NCI-H524 treated with DMSO at 0.1 percent for 48 hours (cell line): ENCODE results near the gene R3HDM2.

Experiments
- DNase-seq: peaks from one replicate; lab custom pipeline; 2025; lab: John Stamatoyannopoulos, UW

The R3HDM2 gene

GRCh38 chr12:57266681-57267080 lies 164.2 kb downstream of the R3HDM2 start:
- DNase-seq: no peak

GRCh38 chr12:57263096-57263495 lies 167.7 kb downstream of the R3HDM2 start:
- DNase-seq: no peak

GRCh38 chr12:57262126-57262822 lies 168.6 kb downstream of the R3HDM2 start:
- DNase-seq: no peak

GRCh38 chr12:57261428-57261865 lies 169.4 kb downstream of the R3HDM2 start:
- no peak for DNase-seq

GRCh38 chr12:57260366-57260765 lies 170.5 kb downstream of the R3HDM2 start:
- no peak for DNase-seq

- DNase-seq: no peak
Observed at GRCh38 chr12:57258977-57259970, 171.6 kb downstream of the R3HDM2 start.

GRCh38 chr12:57255916-57256315 lies 174.9 kb downstream of the R3HDM2 start:
- DNase-seq: no peak

GRCh38 chr12:57254506-57255280 lies 176.2 kb downstream of the R3HDM2 start:
- no peak for DNase-seq

GRCh38 chr12:57250956-57251355 lies 179.9 kb downstream of the R3HDM2 start, which contains the start of gene STAC3:
Gene STAC3 (minus strand): TSS chr12:57251187. CDS start chr12:57249636, 1,551 bp downstream.
- no peak for DNase-seq

- DNase-seq: no peak
Observed at GRCh38 chr12:57250541-57250940, 180.3 kb downstream of the R3HDM2 start.

GRCh38 chr12:57248934-57249742 lies 181.7 kb downstream of the R3HDM2 start:
- no peak for DNase-seq

- no peak for DNase-seq
Observed at GRCh38 chr12:57247041-57247440, 183.8 kb downstream of the R3HDM2 start.

- no peak for DNase-seq
Observed at GRCh38 chr12:57244312-57244696, 186.5 kb downstream of the R3HDM2 start.

- DNase-seq: no peak
Observed at GRCh38 chr12:57243521-57244311, 187.1 kb downstream of the R3HDM2 start.

GRCh38 chr12:57242691-57243454 lies 188.0 kb downstream of the R3HDM2 start:
- DNase-seq: peak; percentile 72

GRCh38 chr12:57242329-57242690 lies 188.5 kb downstream of the R3HDM2 start:
- DNase-seq: peak; percentile 51

- DNase-seq: no peak
Observed at GRCh38 chr12:57241402-57242310, 189.2 kb downstream of the R3HDM2 start.

GRCh38 chr12:57240926-57241401 lies 189.9 kb downstream of the R3HDM2 start:
- DNase-seq: no peak
